HepG2 (cell line): Measurements from ENCODE around the gene PRSS27.

Experiments used
- CEBPB ChIP-seq: IDR thresholded peaks from 2 replicates; pipeline ENCODE4 v1.6.1; 2011; ENCODE audit warnings: low read depth, low read length, improper control_type of control experiment, borderline replicate concordance
- IRX3 ChIP-seq: sonication (generic); formaldehyde crosslinking; IDR thresholded peaks from 2 replicates; pipeline ENCODE4 v1.8.1; 2023; ENCODE audit warnings: mild to moderate bottlenecking, low read depth, missing genetic modification reagents, borderline replicate concordance

GRCh38 chr16:2755158-2755557 lies 35.1 kb upstream of the PRSS27 start:
- TF ChIP-seq CEBPB (no peak), IRX3 (no peak)
